ENCODE results near the gene TPST1. TPM values are rescaled to one million over a fixed set of nuclear protein-coding genes. Genes with fewer than 3 reads are reported as not detected.
"Not testable (repeated sequence)": the region's sequence is repeated elsewhere in the genome, so short reads cannot be mapped to it uniquely, and the experiment has no call there.

The TPST1 gene
- total RNA-seq, 1 donor from 2014 or later = 4.8 TPM

DNA sequence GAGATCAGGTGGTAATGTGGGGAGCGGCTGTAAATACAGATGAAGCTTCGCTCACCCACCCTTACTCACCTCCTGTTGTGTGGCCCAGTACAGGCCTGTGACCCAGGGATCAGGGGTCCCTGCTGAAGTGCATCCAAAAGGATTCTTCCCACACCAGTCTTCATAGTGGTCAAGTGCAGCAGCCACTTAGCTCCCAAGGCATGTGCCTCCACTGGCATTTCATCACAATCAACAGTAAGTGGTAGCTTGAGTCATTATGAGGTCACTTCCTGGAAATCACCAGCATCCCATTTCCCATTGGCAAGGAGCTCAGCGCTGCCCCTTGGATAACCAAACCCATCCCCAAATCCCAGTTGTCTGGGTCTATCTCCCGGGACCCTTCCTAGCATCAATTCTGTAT, 196.0 kb downstream of the TPST1 start:
- intact Hi-C loops (cut with DNase I); DNase-seq (ENCODE audit: low spot score): not testable (repeated sequence)

DNA sequence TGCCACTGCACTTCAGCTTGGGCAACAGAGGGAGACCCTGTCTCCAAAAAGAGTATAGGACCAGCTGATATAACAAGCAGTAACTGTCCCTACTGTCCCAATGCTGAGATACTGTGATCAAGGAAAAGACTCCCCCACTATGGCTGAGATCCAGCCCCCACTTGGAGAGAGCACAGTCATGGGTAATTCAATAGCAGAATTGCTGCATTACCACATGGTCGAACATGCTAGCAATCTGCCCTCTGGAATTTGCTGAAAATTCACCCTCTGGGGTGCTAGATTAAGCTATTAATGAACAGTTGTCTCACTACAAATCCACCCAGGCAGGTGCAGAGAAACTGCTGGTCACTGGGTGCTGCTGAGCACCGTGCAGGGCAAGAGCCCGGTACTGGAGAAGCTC, 196.8 kb downstream of the TPST1 start:
- intact Hi-C loops (cut with DNase I); DNase-seq (ENCODE audit: low spot score): not testable (repeated sequence)

DNA sequence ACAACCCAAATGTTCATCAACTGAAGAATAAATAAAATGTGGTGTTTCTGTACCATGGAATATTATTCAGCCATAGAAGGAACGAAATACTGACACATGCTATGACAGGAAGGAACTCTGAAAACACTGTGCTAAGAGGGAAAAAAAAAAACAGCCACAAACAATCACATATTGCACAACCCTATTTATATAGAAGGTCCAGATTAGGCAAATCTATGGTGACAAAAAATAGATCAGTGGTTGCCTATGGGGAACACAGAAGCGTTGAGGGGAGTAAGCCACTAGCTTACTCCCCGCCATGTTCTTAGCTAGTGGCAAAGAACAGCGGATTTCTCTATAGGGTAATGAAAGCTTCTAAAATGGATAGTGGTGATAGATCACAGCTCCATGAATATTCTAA, 198.4 kb downstream of the TPST1 start:
- no peak for DNase-seq (ENCODE audit: low spot score)
- intact Hi-C loops (cut with DNase I) = no loop called here

DNA sequence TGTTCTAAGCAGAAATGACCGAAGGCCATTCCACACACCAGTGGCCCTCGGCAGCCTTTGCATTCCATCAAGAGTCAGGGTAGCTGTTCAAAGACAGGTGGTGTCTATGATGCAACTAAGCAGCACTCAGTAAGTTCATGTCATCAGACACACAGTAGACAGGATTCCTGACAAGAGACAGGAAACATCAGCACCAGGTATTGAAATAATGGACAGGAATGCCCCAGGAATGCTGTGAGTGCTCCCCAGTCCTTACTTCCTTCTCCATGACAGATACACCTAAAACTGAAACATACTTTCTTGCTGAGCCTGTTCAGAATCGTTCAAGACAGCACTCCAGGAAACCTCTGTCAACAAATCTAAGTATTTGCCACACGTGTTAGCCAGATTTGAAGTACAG, 204.4 kb downstream of the TPST1 start:
- intact Hi-C loops (cut with DNase I) = no loop called here
- DNase-seq (ENCODE audit: low spot score) = no peak

Other genes with a start within 250 kb of the TPST1 start
- 15.8 TPM for gene GUSB, start 223.1 kb upstream of the TPST1 start, total RNA-seq
- gene ASL, start 129.5 kb upstream of the TPST1 start, total RNA-seq = 11.7 TPM
- gene CRCP, start 90.5 kb upstream of the TPST1 start, total RNA-seq = 19.4 TPM